Erythroblast (primary cell): Measurements from ENCODE around the gene EXPH5.

Experiments used
- DNase-seq, 2 experiments: peaks; one replicate each; lab custom pipeline; 2025; lab: John Stamatoyannopoulos, UW
- GATA1 ChIP-seq: IDR thresholded peaks from 2 replicates; pipeline ENCODE4 v1.6.1; 2011; ENCODE audit warnings: low read depth, mild to moderate bottlenecking, control low read depth, low read length, moderate library complexity
- POLR2A ChIP-seq: IDR thresholded peaks from 2 replicates; pipeline ENCODE4 v1.6.1; 2011; ENCODE audit warnings: mild to moderate bottlenecking, low read length

The EXPH5 gene

GRCh38 chr11:108498816-108499408, 94.7 kb downstream of the EXPH5 start:
- no peak for TF ChIP-seq POLR2A
- TF ChIP-seq GATA1, result no peak
- no peak for DNase-seq

DNA sequence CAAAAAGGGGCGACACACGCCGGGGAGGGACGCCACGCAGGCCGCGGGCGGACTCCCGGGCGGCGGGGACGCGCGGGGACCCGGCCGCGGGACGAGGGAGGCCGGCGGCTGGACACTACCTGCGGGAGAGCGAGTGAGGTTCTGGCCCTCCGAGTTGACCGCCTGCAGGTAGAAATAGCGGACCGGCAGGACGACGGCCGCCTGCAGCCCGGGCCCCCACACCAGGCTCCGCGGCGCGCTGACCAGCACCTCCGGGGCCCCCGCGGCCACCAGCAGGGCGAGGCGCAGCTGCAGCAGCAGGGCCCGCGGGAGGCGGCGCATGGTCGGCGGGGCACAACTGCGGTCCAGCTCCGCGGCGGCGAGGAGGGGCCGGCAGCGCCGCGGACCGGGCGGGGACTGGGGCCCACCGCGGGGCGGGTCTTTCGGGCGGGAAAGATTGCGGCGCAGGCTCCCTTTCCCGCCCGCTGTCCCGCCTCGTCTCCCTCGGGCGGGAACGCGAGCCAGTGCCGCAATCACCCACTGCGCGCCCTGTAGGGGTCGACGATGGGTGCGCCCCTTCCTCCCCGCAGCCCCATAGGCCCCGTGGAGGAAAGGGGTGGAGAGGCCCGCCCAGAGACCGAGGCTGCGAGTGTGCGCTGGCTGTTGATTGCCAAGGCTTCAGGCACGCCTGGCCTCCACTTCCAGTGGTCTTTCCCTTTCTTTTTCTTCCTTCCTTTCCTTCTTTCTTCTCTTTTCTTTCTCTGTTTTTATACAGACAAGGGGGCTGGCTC, 95.3 kb downstream of the EXPH5 start, which contains the start of gene POGLUT3:
Gene POGLUT3, minus strand, starts transcription at position 339 of the 770 bp plus-strand sequence. Its CDS starts 18 bp downstream, at position 321.
- peak; percentile 77 to 84 for DNase-seq
- TF ChIP-seq GATA1 (no peak), POLR2A (no peak)

GRCh38 chr11:108497317-108498045, 96.1 kb downstream of the EXPH5 start:
- peak; percentile 86 to 91 for DNase-seq
- TF ChIP-seq GATA1, result no peak

- no peak for TF ChIP-seq GATA1
- no peak for TF ChIP-seq POLR2A
- DNase-seq, result peak; percentile 18 to 27
Observed at GRCh38 chr11:108496643-108497256, 96.8 kb downstream of the EXPH5 start.

- no peak for TF ChIP-seq GATA1
- TF ChIP-seq POLR2A, result no peak
- DNase-seq, result no peak
Observed at GRCh38 chr11:108495326-108495725, 98.2 kb downstream of the EXPH5 start.

DNA sequence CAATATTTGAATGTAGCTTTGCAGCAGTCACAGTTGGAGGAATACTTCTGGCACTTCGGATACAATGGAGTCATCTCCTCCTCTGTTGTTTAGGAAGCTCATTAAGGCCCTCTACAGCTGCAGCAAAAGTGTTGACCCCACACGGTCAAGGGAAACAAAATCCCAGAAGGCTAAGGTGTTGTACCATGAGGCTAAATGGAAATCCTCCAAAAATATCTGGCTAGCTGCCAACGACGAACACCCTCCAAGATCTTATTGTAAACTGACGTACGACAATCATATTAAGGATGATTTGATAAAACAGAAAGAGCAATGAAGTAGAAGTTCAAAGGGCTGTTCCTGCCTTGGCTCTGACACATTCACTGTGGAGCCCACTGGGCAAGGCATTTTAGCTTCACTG, 99.4 kb downstream of the EXPH5 start:
- peak; percentile 7 to 9 for DNase-seq
- TF ChIP-seq POLR2A, result no peak
- TF ChIP-seq GATA1, result no peak

DNA sequence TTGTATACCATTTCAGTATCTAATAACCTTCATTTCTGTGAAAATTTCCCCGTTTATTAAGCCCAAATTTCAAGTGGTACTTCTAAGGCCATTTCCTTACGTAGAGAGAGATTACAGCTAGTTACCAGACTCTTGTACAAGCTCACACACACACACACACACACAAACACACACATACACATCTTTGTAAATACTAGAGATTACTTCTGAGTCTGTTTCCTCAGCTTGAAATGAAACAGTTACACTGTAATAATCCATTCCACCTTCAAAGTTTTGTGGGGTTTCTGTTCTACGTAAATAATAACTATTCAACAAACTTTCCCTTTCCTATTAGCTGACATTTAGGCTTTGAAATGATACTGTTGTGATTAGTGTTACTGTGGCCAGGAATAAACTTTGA, 101.6 kb downstream of the EXPH5 start:
- DNase-seq, result no peak
- no peak for TF ChIP-seq POLR2A
- no peak for TF ChIP-seq GATA1

GRCh38 chr11:108486828-108487227, 106.7 kb downstream of the EXPH5 start:
- no peak for DNase-seq
- TF ChIP-seq GATA1 (no peak), POLR2A (no peak)

DNA sequence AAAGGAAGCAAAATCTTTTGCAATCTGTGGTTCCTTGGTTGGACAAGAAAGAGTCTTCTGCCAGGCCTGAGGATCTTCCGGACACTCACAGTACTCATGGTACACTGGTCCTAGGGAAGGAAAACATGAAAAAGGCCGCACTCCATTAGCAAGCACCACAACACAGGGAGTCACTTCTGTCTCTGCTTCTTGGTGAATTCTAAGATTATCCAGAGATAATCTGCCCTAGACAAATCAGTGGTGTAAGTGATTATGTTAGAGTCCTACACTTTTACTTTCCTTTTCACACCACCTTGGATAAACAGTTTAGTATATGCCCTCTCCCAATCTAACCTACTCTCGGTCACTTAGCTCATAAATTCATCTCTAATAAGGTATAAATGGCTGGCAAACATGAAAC, 107.2 kb downstream of the EXPH5 start:
- no peak for DNase-seq
- TF ChIP-seq POLR2A (no peak), GATA1 (no peak)

- no peak for DNase-seq
- TF ChIP-seq GATA1 (no peak), POLR2A (no peak)
Observed at GRCh38 chr11:108483163-108483562, 110.4 kb downstream of the EXPH5 start.

GRCh38 chr11:108474664-108475463, 118.7 kb downstream of the EXPH5 start:
- no peak for TF ChIP-seq GATA1
- no peak for TF ChIP-seq POLR2A
- DNase-seq, result no peak

DNA sequence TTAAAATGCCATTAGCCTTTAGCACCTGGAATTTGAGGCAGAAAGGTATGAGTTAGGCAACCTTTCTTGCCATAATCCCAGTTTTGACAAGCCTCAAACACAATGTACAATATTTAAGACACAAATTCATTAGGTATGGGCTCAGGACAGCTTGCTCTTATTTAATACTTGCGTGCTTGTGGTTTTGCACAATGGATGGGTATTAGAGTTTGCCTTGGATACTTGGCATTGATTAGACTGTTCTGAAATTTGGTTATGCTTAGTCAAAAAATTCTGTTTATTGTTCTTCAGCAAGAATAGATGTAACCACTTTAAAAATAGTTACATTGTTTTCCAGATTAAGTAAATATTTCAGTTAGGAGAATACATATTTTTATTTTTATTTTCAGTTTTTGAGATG, 120.9 kb downstream of the EXPH5 start:
- TF ChIP-seq GATA1 (no peak), POLR2A (no peak)
- no peak for DNase-seq

GRCh38 chr11:108468478-108468864, 125.1 kb downstream of the EXPH5 start:
- no peak for TF ChIP-seq GATA1
- TF ChIP-seq POLR2A, result no peak
- no peak for DNase-seq
